Astrocyte (in vitro differentiated cells and primary cell): ENCODE measurements around the gene ISLR.

Experiments
- CTCF ChIP-seq: IDR thresholded peaks from 2 replicates; pipeline ENCODE4 v1.5.1; 2011; ENCODE audit warnings: low read depth, mild to moderate bottlenecking, inconsistent platforms, low read length, moderate library complexity; ENCODE audit not compliant: insufficient read depth
- EZH2 ChIP-seq: IDR thresholded peaks from 2 replicates; pipeline ENCODE4 v1.6.1; 2012; ENCODE audit warnings: mild to moderate bottlenecking, low read length, inconsistent platforms; ENCODE audit not compliant: insufficient read depth

GRCh38 chr15:74208901-74209559 is 35.5 kb downstream of the ISLR start:
- TF ChIP-seq CTCF (no peak), EZH2 (no peak)
